C4-2B (cell line): ENCODE results near the gene INPP5K.

Source experiments
- H3K27ac ChIP-seq: fragments of 450-650 bp; 2 replicates; pipeline ENCODE4 v1.5.1; 2017
- CTCF ChIP-seq: fragments of 450-650 bp; conservative IDR thresholded peaks from 2 replicates; pipeline ENCODE4 v1.5.1; 2017; ENCODE audit warnings: mild to moderate bottlenecking
- ZFX ChIP-seq: fragments of 450-650 bp; IDR thresholded peaks from 2 replicates; pipeline ENCODE4 v1.6.1; 2017

INPP5K gene

GRCh38 chr17:1471911-1472821 lies 44.2 kb downstream of the INPP5K start:
- no peak for TF ChIP-seq ZFX
- TF ChIP-seq CTCF, result no peak
- no peak overlapping the region for H3K27ac ChIP-seq

GRCh38 chr17:1471490-1471889 lies 44.9 kb downstream of the INPP5K start:
- no peak overlapping the region for H3K27ac ChIP-seq
- TF ChIP-seq ZFX, result no peak
- no peak for TF ChIP-seq CTCF

- H3K27ac ChIP-seq, result no peak overlapping the region
- TF ChIP-seq CTCF (no peak), ZFX (no peak)
Observed at GRCh38 chr17:1470755-1471462, 45.5 kb downstream of the INPP5K start.

GRCh38 chr17:1470071-1470754 lies 46.2 kb downstream of the INPP5K start:
- H3K27ac ChIP-seq, result no peak overlapping the region

GRCh38 chr17:1469231-1469852 lies 47.1 kb downstream of the INPP5K start:
- H3K27ac ChIP-seq, result no peak overlapping the region
- TF ChIP-seq CTCF, result no peak
- TF ChIP-seq ZFX, result no peak

More at GRCh38 chr17:1470071-1470754, 46.2 kb downstream of the INPP5K start:
- no peak for TF ChIP-seq ZFX
- no peak for TF ChIP-seq CTCF

- no peak overlapping the region for H3K27ac ChIP-seq
- TF ChIP-seq ZFX (no peak), CTCF (no peak)
Observed at GRCh38 chr17:1467898-1468492, 48.4 kb downstream of the INPP5K start.
